MM.1S (cell line): ENCODE data around the gene SHOC1.

Experiments
- EZH2 ChIP-seq: fragments of 300-600 bp; sonication (generic); optimal IDR thresholded peaks from 2 replicates; pipeline ENCODE3; 2017; ENCODE audit warnings: low read depth, mild to moderate bottlenecking, antibody characterized with exemption, low read length, mixed read lengths
- EZH2phosphoT487 ChIP-seq: fragments of 300-600 bp; sonication (generic); IDR thresholded peaks from 2 replicates; pipeline ENCODE4 v1.6.1; 2018; ENCODE audit warnings: antibody characterized with exemption, low read length
- TF ChIP-seq, protein P1 (sequence below): fragments of 300-600 bp; sonication (generic); IDR thresholded peaks from 2 replicates; pipeline ENCODE4 v1.5.1; 2016; ENCODE audit warnings: antibody characterized with exemption, low read length, mixed read lengths

DNA sequence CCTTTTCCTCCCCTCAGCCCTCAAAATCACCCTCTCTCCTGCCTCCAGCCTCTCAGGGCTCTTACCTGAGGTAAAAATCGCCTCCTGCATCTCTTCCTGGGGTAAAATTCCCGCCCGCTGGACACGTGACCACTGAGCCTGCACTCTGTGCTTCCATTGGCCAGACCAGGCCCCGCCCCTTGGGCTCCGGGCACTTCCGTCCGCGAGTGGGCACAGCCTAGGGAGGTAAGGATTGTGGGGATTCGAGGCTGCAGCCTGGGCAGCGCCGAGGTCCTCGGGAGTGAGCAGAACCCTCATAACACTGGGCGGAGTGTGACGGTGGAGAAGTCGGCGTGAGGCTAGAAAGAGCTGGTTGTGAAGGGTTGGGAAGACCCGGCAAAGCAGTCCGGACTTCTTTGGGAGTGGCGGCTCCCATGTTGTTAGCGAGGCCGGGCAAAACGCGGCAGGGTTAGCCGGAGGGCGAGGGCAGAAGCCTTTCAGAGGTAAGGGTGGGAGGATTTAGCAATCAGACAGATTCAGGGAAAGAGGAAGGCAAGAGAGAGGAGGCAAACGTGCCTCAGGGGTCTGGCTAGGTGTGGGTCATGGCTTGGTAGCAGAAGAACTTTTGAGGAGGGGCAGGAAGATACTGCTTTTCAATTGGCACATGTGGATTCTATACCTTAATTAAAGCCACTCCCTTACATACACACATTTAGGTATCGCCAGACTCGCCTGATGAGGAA lies at the start of gene SHOC1:
- TF ChIP-seq, protein P1, sequence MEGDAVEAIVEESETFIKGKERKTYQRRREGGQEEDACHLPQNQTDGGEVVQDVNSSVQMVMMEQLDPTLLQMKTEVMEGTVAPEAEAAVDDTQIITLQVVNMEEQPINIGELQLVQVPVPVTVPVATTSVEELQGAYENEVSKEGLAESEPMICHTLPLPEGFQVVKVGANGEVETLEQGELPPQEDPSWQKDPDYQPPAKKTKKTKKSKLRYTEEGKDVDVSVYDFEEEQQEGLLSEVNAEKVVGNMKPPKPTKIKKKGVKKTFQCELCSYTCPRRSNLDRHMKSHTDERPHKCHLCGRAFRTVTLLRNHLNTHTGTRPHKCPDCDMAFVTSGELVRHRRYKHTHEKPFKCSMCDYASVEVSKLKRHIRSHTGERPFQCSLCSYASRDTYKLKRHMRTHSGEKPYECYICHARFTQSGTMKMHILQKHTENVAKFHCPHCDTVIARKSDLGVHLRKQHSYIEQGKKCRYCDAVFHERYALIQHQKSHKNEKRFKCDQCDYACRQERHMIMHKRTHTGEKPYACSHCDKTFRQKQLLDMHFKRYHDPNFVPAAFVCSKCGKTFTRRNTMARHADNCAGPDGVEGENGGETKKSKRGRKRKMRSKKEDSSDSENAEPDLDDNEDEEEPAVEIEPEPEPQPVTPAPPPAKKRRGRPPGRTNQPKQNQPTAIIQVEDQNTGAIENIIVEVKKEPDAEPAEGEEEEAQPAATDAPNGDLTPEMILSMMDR = no peak
- TF ChIP-seq EZH2 (no peak), EZH2phosphoT487 (no peak)
